ENCODE data around the gene SPATA13.

The SPATA13 gene

GRCh38 chr13:24168979-24169378 is 8.5 kb downstream of the SPATA13 start:
- DNase-seq, result no peak

- no peak for DNase-seq
Measured at GRCh38 chr13:24172071-24172470, 11.6 kb downstream of the SPATA13 start.

GRCh38 chr13:24173795-24174194 is 13.3 kb downstream of the SPATA13 start:
- DNase-seq, result no peak

- DNase-seq, result no peak
Measured at GRCh38 chr13:24175847-24176246, 15.3 kb downstream of the SPATA13 start.

- DNase-seq, result no peak
Measured at GRCh38 chr13:24176351-24177101, 16.0 kb downstream of the SPATA13 start.

- no peak for DNase-seq
Measured at GRCh38 chr13:24178847-24179485, 18.4 kb downstream of the SPATA13 start.

GRCh38 chr13:24179486-24179850 is 18.9 kb downstream of the SPATA13 start:
- no peak for DNase-seq

- no peak for DNase-seq
Measured at GRCh38 chr13:24180750-24181377, 20.3 kb downstream of the SPATA13 start.

- DNase-seq, result no peak
Measured at GRCh38 chr13:24181991-24182702, 21.6 kb downstream of the SPATA13 start.

GRCh38 chr13:24182703-24183081 is 22.2 kb downstream of the SPATA13 start:
- no peak for DNase-seq

GRCh38 chr13:24183741-24184182 is 23.2 kb downstream of the SPATA13 start:
- no peak for DNase-seq

GRCh38 chr13:24184265-24184841 is 23.8 kb downstream of the SPATA13 start:
- no peak for DNase-seq

GRCh38 chr13:24184882-24185281 is 24.4 kb downstream of the SPATA13 start:
- DNase-seq, result no peak

GRCh38 chr13:24185591-24186232 is 25.2 kb downstream of the SPATA13 start:
- DNase-seq, result no peak

- no peak for DNase-seq
Measured at GRCh38 chr13:24187185-24187584, 26.7 kb downstream of the SPATA13 start.

- DNase-seq, result peak; percentile 57
Measured at GRCh38 chr13:24192057-24192810, 31.7 kb downstream of the SPATA13 start.

GRCh38 chr13:24192811-24193162 is 32.3 kb downstream of the SPATA13 start:
- no peak for DNase-seq

GRCh38 chr13:24194447-24194846 is 33.9 kb downstream of the SPATA13 start:
- no peak for DNase-seq

- no peak for DNase-seq
Measured at GRCh38 chr13:24195626-24196025, 35.1 kb downstream of the SPATA13 start.

- DNase-seq, result no peak
Measured at GRCh38 chr13:24196593-24197197, 36.2 kb downstream of the SPATA13 start.

- DNase-seq, result no peak
Measured at GRCh38 chr13:24199016-24199415, 38.5 kb downstream of the SPATA13 start.

- no peak for DNase-seq
Measured at GRCh38 chr13:24202215-24202614, 41.7 kb downstream of the SPATA13 start.

All from GDM1 (cell line).